Adrenal gland (tissue), 12 donors: ENCODE results near the gene TLN1. TPM values are rescaled to one million over a fixed set of nuclear protein-coding genes. Genes with fewer than 3 reads are reported as not detected.

Experiments used
- DNase-seq, 7 donors: peaks; one replicate each; pipeline ENCODE4 v3.0.0-alpha.2; 2019 to 2020
- H3K27ac ChIP-seq, 5 donors: fragments of 200-600 bp; sonication (generic) in 4 of 5; 1 replicate in 3 of 5; 2 replicates in 2 of 5; pipeline versions ENCODE4 v1.5.1 to v1.8.0; 2016 to 2020; ENCODE audit warnings: mild to moderate bottlenecking in 1 of 5
- H3K27me3 ChIP-seq: fragments of 200-600 bp; 2 replicates; pipeline ENCODE4 v1.8.0; 2021
- H3K36me3 ChIP-seq, 2 donors: fragments of 200-600 bp; replicated peaks in 1 of 2; 1 replicate in 1 of 2; 2 replicates in 1 of 2; pipeline versions ENCODE4 v1.5.1 to v1.8.0; 2018 to 2022
- H3K4me1 ChIP-seq, 2 donors: fragments of 200-600 bp; replicated peaks in 1 of 2; 1 replicate in 1 of 2; 2 replicates in 1 of 2; pipeline versions ENCODE4 v1.5.1 to v1.8.0; 2018 to 2021
- H3K4me3 ChIP-seq, 4 donors: fragments of 200-600 bp; sonication (generic) in 3 of 4; one replicate each; pipeline ENCODE4 v1.5.1; 2016 to 2018
- H3K9me3 ChIP-seq, 3 donors: fragments of 200-600 bp; sonication (generic) in 1 of 3; replicated peaks in 1 of 3; 1 replicate in 2 of 3; 2 replicates in 1 of 3; pipeline versions ENCODE4 v1.5.1 to v1.8.0; 2016 to 2021
- CTCF ChIP-seq, 6 experiments: fragments of 450-650 bp in 4 of 6; fragments of 200-600 bp in 2 of 6; sonication (generic) in 1 of 6; IDR thresholded peaks; 1 replicate in 5 of 6; 2 replicates in 1 of 6; pipeline versions ENCODE4 v1.5.1 to v1.8.0; 2016 to 2021; ENCODE audit warnings: antibody characterized with exemption in 6 of 6, mild to moderate bottlenecking in 2 of 6, moderate library complexity in 1 of 6
- POLR2A ChIP-seq, 2 donors: fragments of 450-650 bp; IDR thresholded peaks; one replicate each; pipeline ENCODE4 v1.6.1; 2017; ENCODE audit warnings: antibody characterized with exemption in 2 of 2, mild to moderate bottlenecking in 2 of 2, moderate library complexity in 1 of 2
- WGBS, 4 donors: extraction: QIAGEN DNeasy Blood & Tissue Kit in 2 of 4; methylation state at CpG; one replicate each; pipeline versions ENCODE4 v1.1.5 to v1.1.7; 2013 to 2017; 5-methylcytosine and 5-hydroxymethylcytosine counted together
- intact Hi-C, 2 donors: fragments of 100-400 bp; cut with DNase I; formaldehyde crosslinking; loops; one replicate each; pipeline versions ENCODE4 v1.14.1 to v1.15.0; 2022 to 2023
- polyA plus RNA-seq, 3 donors: library from polyadenylated mRNA; stranded (reverse); fragments of 200-250 nt in 2 of 3; fragments of 350-450 nt in 1 of 3; fragmentation: Illumina TruSeq in 1 of 3; extraction: RNeasy Lipid Tissue Mini Kit (QIAGEN cat#74804) in 1 of 3; gene quantifications; one replicate each; pipeline ENCODE4 v1.2.3, GENCODE V29; 2013 to 2014
- total RNA-seq, 9 donors: library from RNA; depleted of rRNA in 4 of 9; stranded (reverse); fragments of >200 nt in 4 of 9; fragments of 120-200 nt in 1 of 9; fragmentation: NEBNext Ultra II Directional in 1 of 9; extraction: Animal tissue kit (Norgen Biotek cat#: 25700) in 1 of 9; gene quantifications; one replicate each; pipeline versions ENCODE4 v1.1.0 to v1.2.4, GENCODE V29; 2013 to 2023
- donor health status: healthy with polysubstance abuse.
- donor health status: Bipolar disorder and iron deficiency.
- donor health status: DM: yes; HTN: yes; CAD: no.
- donor health status: DM: no; HTN: no; CAD: no.
- donor health status: DM: no; HTN: no; CAD: no.
- donor health status: DM: yes; HTN: yes; CAD: no.

Gene TLN1
- total and polyA plus RNA-seq, 12 donors: 157 to 565 (median 296) TPM

DNA sequence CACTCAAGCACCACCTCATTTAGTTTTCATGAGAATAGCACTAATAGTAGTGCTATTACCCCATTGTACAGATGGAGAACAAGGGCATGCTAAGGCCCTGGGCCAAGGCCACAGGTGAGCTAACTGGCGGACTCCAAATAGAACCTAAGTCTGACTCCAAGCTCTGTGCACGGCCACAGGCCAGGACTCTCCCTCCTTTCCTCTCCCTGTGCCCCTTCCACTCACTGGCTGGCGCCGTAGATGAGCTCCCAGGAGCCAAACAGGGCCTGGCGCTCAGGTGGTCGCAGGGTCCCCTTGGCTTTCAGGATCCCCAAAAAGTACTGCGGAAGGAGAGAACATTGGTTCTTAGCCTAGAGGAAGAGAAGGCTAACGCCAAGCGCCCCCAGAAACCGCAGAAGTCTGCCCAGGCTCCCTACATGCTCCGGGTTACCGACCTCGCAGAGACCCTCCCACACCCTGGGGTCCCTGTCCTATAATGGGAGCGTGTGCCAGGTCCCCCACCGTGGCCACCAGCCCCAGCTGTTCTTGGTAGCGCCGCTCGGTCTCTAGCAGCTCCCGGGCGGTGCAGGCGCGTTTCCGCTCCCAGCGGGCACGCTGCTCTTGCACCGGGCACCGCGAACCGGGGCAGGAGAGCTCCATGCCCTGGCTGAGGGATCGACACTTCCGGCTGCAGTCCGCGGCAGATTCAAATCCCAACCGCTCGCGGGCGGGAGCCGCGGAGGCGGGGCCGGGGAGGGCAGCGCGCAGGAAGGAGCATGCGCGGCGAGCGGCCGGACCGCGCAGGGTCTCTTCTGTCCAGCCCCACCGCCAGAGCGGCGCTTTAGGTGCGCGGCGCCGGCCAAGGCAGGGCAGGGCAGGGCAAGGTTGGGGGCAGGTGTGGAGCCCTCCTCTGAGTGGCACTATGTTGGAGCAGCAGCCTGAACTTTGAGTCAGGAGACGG, 67.2 kb downstream of the TLN1 start, which contains the start of gene ARHGEF39:
Gene ARHGEF39 (minus strand): TSS at position 665 of the 940 bp plus-strand sequence. CDS start 26 bp downstream, at position 639.
- peak; percentile 79 to 91 (median 84) for DNase-seq
- TF ChIP-seq CTCF (IDR thresholded peaks at IDR 0.05): peak in 2 of 6 experiments; percentile 4 to 19
- TF ChIP-seq POLR2A (IDR thresholded peaks at IDR 0.05): peak; percentile 35 to 36
- no peaks in the 10 kb centered on the region for H3K9me3 ChIP-seq
- peak within 1 kb of the TSS in 2 of 4 donors; percentile 47 to 64 for H3K4me3 ChIP-seq
- intact Hi-C loops: loop anchor here in 1 of 2 donors (5.0 kb wide), 2 partner anchors 32 to 68 kb away; partner anchors contain the start of genes CREB3 and TLN1
- H3K4me1 ChIP-seq: peaks cover 12 to 30% of the 10 kb centered on the region in 2 donors
- peak within 1 kb of the TSS in 3 of 5 donors; percentile 20 to 46 (median 44) for H3K27ac ChIP-seq
- H3K36me3 ChIP-seq: peaks cover 0 to 3% of the 10 kb centered on the region in 2 donors
- 5 to 26% (median 10%) methylated on average over 18 to 58 of the region's 58 CpGs for WGBS, 4 donors
- no peaks in the 10 kb centered on the region for H3K27me3 ChIP-seq

DNA sequence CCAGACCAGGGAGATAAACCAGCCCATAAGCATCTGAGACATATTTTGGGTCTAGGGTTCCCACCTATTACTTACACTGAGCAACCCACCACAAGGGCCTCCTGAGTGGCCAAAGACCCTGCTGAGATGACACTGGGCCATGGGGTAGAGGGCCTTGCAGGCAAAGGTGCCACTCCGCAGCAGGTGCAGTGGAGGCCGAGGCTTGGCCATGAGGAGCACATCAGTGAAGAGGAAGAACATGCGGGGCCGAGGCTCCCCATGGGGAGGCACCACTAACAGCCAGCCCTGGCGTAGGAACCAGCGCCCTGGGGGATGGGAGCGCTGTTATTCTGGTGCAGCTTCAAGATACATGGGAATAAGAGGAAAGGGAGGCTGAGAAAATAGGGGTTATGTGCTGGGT, 69.6 kb downstream of the TLN1 start:
- Histone ChIP-seq H3K9me3 (no peaks in the 10 kb centered on the region), H3K27ac (peak overlapping the region in 1 of 5 donors; percentile 97), H3K4me1 (peaks cover 13 to 41% of the 10 kb centered on the region in 2 donors), H3K4me3 (no peak overlapping the region), H3K27me3 (no peaks in the 10 kb centered on the region), H3K36me3 (peaks cover 0 to 4% of the 10 kb centered on the region in 2 donors)
- TF ChIP-seq POLR2A (IDR thresholded peaks at IDR 0.05) (no peak), CTCF (IDR thresholded peaks at IDR 0.05) (no peak)
- 87 to 95% (median 93%) methylated on average over 7 of the region's 7 CpGs for WGBS, 4 donors
- intact Hi-C loops: loop anchor here in 1 of 2 donors (5.0 kb wide), 2 partner anchors 35 to 70 kb away; partner anchors contain the start of genes CREB3 and TLN1
- no peak for DNase-seq

- WGBS, 4 donors: 18 to 73% (median 63%) methylated on average over 1 to 3 of the region's 3 CpGs
- no peaks in the 10 kb centered on the region for H3K9me3 ChIP-seq
- intact Hi-C loops: loop anchor here in 1 of 2 donors (5.0 kb wide), 2 partner anchors 35 to 70 kb away; partner anchors contain the start of genes CREB3 and TLN1
- no peak for DNase-seq
- no peaks in the 10 kb centered on the region for H3K27me3 ChIP-seq
- H3K4me1 ChIP-seq: peaks cover 18 to 45% of the 10 kb centered on the region in 2 donors
- H3K36me3 ChIP-seq: peaks cover 0 to 4% of the 10 kb centered on the region in 2 donors
- peak overlapping the region in 3 of 5 donors; percentile 36 to 97 (median 59) for H3K27ac ChIP-seq
- no peak overlapping the region for H3K4me3 ChIP-seq
- no peak for TF ChIP-seq POLR2A (IDR thresholded peaks at IDR 0.05)
- TF ChIP-seq CTCF (IDR thresholded peaks at IDR 0.05): no peak
Observed at GRCh38 chr9:35661756-35662350, 70.1 kb downstream of the TLN1 start.
